Liver (tissue), 3 donors: ENCODE measurements around the gene ENTPD7.

ENCODE experiments used
- EGR1 ChIP-seq, 2 donors: IDR thresholded peaks; 2 replicates each; pipeline ENCODE4 v1.6.1; 2016 to 2018; ENCODE audit warnings: antibody characterized with exemption in 2 of 2, low read depth in 2 of 2
- FOXA1 ChIP-seq: IDR thresholded peaks from 2 replicates; pipeline ENCODE4 v1.6.1; 2016; ENCODE audit warnings: antibody characterized with exemption
- FOXA2 ChIP-seq: IDR thresholded peaks from 2 replicates; pipeline ENCODE4 v1.6.1; 2016; ENCODE audit warnings: antibody characterized with exemption
- GABPA ChIP-seq, 2 donors: IDR thresholded peaks in 1 of 2; conservative IDR thresholded peaks in 1 of 2; 2 replicates each; pipeline ENCODE4 v1.6.1; 2016; ENCODE audit warnings: antibody characterized with exemption in 2 of 2, mild to moderate bottlenecking in 1 of 2, moderate library complexity in 1 of 2
- JUND ChIP-seq, 2 donors: IDR thresholded peaks; 2 replicates each; pipeline ENCODE4 v1.6.1; 2016; ENCODE audit warnings: antibody characterized with exemption in 2 of 2
- RAD21 ChIP-seq, 2 donors: IDR thresholded peaks; 2 replicates each; pipeline ENCODE4 v1.6.1; 2016; ENCODE audit warnings: antibody characterized with exemption in 2 of 2, mild to moderate bottlenecking in 2 of 2
- SP1 ChIP-seq: IDR thresholded peaks from 2 replicates; pipeline ENCODE4 v1.6.1; 2018; ENCODE audit warnings: antibody characterized with exemption, mild to moderate bottlenecking
- TAF1 ChIP-seq: conservative IDR thresholded peaks from 2 replicates; pipeline ENCODE4 v1.6.1; 2016; ENCODE audit warnings: antibody characterized with exemption, mild to moderate bottlenecking
- YY1 ChIP-seq: IDR thresholded peaks from 2 replicates; pipeline ENCODE4 v1.6.1; 2016; ENCODE audit warnings: antibody characterized with exemption, mild to moderate bottlenecking
- TF ChIP-seq, protein P1 (sequence below): fragments of 150-350 bp; IDR thresholded peaks from 2 replicates; pipeline ENCODE4 v1.5.1; 2017; ENCODE audit warnings: improper control_type of control experiment, low read depth, low read length; ENCODE audit not compliant: missing input control
- TF ChIP-seq, protein P2 (sequence below): IDR thresholded peaks from 2 replicates; pipeline ENCODE4 v1.6.1; 2016; ENCODE audit warnings: antibody characterized with exemption
- TF ChIP-seq, protein P3 (sequence below): IDR thresholded peaks from 2 replicates; pipeline ENCODE4 v1.6.1; 2016; ENCODE audit warnings: antibody characterized with exemption, mild to moderate bottlenecking
- TF ChIP-seq, protein P4 (sequence below): IDR thresholded peaks from 2 replicates; pipeline ENCODE4 v1.6.1; 2016; ENCODE audit warnings: antibody characterized with exemption
- donor health status: healthy.
- donor health status: healthy.

DNA sequence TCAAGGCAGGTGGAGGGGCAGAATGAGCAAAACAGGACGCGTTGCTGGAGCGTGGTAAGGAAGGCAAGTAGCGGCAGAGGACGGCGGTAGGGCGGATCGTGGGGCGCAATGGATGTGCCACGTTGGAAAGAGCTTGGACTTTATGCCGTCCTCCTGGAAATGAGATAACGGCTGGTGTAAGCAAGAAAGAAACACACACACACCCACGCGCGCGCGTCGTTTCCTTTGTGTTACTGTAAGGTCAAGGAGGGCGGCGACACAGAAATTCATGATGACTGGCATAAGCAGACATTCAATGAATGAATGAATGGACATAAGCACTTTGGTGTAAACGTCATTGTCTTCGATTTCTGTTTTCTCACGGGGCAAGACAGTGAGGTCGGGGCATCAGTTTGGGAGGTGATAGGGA is 683 bp upstream of the ENTPD7 start:
- TF ChIP-seq, protein P1, sequence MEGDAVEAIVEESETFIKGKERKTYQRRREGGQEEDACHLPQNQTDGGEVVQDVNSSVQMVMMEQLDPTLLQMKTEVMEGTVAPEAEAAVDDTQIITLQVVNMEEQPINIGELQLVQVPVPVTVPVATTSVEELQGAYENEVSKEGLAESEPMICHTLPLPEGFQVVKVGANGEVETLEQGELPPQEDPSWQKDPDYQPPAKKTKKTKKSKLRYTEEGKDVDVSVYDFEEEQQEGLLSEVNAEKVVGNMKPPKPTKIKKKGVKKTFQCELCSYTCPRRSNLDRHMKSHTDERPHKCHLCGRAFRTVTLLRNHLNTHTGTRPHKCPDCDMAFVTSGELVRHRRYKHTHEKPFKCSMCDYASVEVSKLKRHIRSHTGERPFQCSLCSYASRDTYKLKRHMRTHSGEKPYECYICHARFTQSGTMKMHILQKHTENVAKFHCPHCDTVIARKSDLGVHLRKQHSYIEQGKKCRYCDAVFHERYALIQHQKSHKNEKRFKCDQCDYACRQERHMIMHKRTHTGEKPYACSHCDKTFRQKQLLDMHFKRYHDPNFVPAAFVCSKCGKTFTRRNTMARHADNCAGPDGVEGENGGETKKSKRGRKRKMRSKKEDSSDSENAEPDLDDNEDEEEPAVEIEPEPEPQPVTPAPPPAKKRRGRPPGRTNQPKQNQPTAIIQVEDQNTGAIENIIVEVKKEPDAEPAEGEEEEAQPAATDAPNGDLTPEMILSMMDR, result no peak
- TF ChIP-seq, protein P2, sequence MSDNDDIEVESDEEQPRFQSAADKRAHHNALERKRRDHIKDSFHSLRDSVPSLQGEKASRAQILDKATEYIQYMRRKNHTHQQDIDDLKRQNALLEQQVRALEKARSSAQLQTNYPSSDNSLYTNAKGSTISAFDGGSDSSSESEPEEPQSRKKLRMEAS, result no peak
- no peak for TF ChIP-seq TAF1
- TF ChIP-seq GABPA (IDR thresholded peaks at IDR 0.05 in 1 of 2, conservative IDR thresholded peaks at IDR 0.05 in 1 of 2), result no peak
- TF ChIP-seq, protein P3, sequence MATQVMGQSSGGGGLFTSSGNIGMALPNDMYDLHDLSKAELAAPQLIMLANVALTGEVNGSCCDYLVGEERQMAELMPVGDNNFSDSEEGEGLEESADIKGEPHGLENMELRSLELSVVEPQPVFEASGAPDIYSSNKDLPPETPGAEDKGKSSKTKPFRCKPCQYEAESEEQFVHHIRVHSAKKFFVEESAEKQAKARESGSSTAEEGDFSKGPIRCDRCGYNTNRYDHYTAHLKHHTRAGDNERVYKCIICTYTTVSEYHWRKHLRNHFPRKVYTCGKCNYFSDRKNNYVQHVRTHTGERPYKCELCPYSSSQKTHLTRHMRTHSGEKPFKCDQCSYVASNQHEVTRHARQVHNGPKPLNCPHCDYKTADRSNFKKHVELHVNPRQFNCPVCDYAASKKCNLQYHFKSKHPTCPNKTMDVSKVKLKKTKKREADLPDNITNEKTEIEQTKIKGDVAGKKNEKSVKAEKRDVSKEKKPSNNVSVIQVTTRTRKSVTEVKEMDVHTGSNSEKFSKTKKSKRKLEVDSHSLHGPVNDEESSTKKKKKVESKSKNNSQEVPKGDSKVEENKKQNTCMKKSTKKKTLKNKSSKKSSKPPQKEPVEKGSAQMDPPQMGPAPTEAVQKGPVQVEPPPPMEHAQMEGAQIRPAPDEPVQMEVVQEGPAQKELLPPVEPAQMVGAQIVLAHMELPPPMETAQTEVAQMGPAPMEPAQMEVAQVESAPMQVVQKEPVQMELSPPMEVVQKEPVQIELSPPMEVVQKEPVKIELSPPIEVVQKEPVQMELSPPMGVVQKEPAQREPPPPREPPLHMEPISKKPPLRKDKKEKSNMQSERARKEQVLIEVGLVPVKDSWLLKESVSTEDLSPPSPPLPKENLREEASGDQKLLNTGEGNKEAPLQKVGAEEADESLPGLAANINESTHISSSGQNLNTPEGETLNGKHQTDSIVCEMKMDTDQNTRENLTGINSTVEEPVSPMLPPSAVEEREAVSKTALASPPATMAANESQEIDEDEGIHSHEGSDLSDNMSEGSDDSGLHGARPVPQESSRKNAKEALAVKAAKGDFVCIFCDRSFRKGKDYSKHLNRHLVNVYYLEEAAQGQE, result no peak
- TF ChIP-seq, protein P4, sequence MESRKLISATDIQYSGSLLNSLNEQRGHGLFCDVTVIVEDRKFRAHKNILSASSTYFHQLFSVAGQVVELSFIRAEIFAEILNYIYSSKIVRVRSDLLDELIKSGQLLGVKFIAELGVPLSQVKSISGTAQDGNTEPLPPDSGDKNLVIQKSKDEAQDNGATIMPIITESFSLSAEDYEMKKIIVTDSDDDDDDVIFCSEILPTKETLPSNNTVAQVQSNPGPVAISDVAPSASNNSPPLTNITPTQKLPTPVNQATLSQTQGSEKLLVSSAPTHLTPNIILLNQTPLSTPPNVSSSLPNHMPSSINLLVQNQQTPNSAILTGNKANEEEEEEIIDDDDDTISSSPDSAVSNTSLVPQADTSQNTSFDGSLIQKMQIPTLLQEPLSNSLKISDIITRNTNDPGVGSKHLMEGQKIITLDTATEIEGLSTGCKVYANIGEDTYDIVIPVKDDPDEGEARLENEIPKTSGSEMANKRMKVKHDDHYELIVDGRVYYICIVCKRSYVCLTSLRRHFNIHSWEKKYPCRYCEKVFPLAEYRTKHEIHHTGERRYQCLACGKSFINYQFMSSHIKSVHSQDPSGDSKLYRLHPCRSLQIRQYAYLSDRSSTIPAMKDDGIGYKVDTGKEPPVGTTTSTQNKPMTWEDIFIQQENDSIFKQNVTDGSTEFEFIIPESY, result no peak
- TF ChIP-seq JUND (IDR thresholded peaks at IDR 0.05), result no peak
- no peak for TF ChIP-seq RAD21 (IDR thresholded peaks at IDR 0.05)
- TF ChIP-seq FOXA2, result no peak
- TF ChIP-seq YY1, result no peak
- TF ChIP-seq SP1, result no peak
- peak; percentile 73 to 91 for TF ChIP-seq EGR1 (IDR thresholded peaks at IDR 0.05; ENCODE audit: low read depth in 2 of 2)
- no peak for TF ChIP-seq FOXA1
